SU-DHL-6 (cell line): ENCODE results near the gene CDR2L.
"Not testable (repeated sequence)": the region's sequence is repeated elsewhere in the genome, so short reads cannot be mapped to it uniquely, and the experiment has no call there.

ENCODE experiments used
- H2AFZ ChIP-seq: fragments of 200-600 bp; sonication (generic); 2 replicates; pipeline ENCODE4 v1.6.1; 2014; ENCODE audit warnings: low read depth, mild to moderate bottlenecking, moderate library complexity, mixed read lengths, antibody characterized with exemption, low read length; ENCODE audit not compliant: severe bottlenecking
- H3F3A ChIP-seq: fragments of 200-600 bp; shearing (Covaris generic); 2 replicates; pipeline ENCODE4 v1.6.0; 2016; ENCODE audit warnings: antibody characterized with exemption, mild to moderate bottlenecking; ENCODE audit not compliant: insufficient read depth
- H3K27ac ChIP-seq: fragments of 200-600 bp; sonication (generic); 2 replicates; pipeline ENCODE4 v1.5.1; 2016; ENCODE audit warnings: low read depth, mild to moderate bottlenecking, low read length, moderate library complexity, mixed read lengths
- H3K27me3 ChIP-seq: fragments of 200-600 bp; sonication (generic), shearing (Covaris generic); 2 replicates; pipeline ENCODE4 v1.6.0; 2014; ENCODE audit warnings: mild to moderate bottlenecking, low read length
- H3K36me3 ChIP-seq: fragments of 200-600 bp; sonication (generic); 2 replicates; pipeline ENCODE4 v1.6.1; 2014; ENCODE audit warnings: mild to moderate bottlenecking, low read length, mixed read lengths
- H3K4me2 ChIP-seq: fragments of 300-600, 200-600 bp; shearing (Covaris generic), sonication (generic); 2 replicates; pipeline ENCODE4 v1.6.0; 2014; ENCODE audit warnings: low read length, low read depth, mild to moderate bottlenecking; ENCODE audit not compliant: poor library complexity, severe bottlenecking
- H3K4me3 ChIP-seq: fragments of 200-600 bp; sonication (generic); 2 replicates; pipeline ENCODE4 v1.5.1; 2014; ENCODE audit warnings: antibody characterized with exemption, low read length, mild to moderate bottlenecking, mixed read lengths; ENCODE audit not compliant: insufficient read depth, poor library complexity, severe bottlenecking
- H3K79me2 ChIP-seq: fragments of 200-600 bp; sonication (generic); 2 replicates; pipeline ENCODE4 v1.6.1; 2014; ENCODE audit warnings: mild to moderate bottlenecking, low read length, moderate library complexity; ENCODE audit not compliant: insufficient read depth
- H3K9ac ChIP-seq: fragments of 200-600 bp; sonication (generic); 2 replicates; pipeline ENCODE4 v1.7.0; 2014; ENCODE audit warnings: mild to moderate bottlenecking, low read length
- H3K9me2 ChIP-seq: fragments of 200-600 bp; sonication (generic); replicated peaks from 2 replicates; pipeline ENCODE4 v1.6.1; 2014; ENCODE audit warnings: low read length; ENCODE audit not compliant: insufficient read depth
- H3K9me3 ChIP-seq: fragments of 200-600 bp; sonication (generic); 2 replicates; pipeline ENCODE4 v1.6.1; 2014; ENCODE audit warnings: low read length, mixed read lengths; ENCODE audit not compliant: insufficient read depth
- H4K20me1 ChIP-seq: fragments of 200-600 bp; sonication (generic); 2 replicates; pipeline ENCODE4 v1.6.1; 2014; ENCODE audit warnings: low read depth, mild to moderate bottlenecking, antibody characterized with exemption, low read length, moderate library complexity, mixed read lengths
- EZH2phosphoT487 ChIP-seq: fragments of 200-600 bp; sonication (generic), shearing (Covaris generic); conservative IDR thresholded peaks from 2 replicates; pipeline ENCODE4 v1.6.1; 2018; ENCODE audit warnings: mild to moderate bottlenecking, antibody characterized with exemption, low read length, moderate library complexity, mixed read lengths
- TF ChIP-seq, protein P1 (sequence below): fragments of 200-600 bp; sonication (generic); IDR thresholded peaks from one replicate; pipeline ENCODE4 v1.5.1; 2017; ENCODE audit warnings: antibody characterized with exemption, mild to moderate bottlenecking, low read length, moderate library complexity; ENCODE audit not compliant: insufficient read depth, poor library complexity, severe bottlenecking

Gene CDR2L

GRCh38 chr17:74964988-74965622, 22.3 kb upstream of the CDR2L start:
- TF ChIP-seq, protein P1, sequence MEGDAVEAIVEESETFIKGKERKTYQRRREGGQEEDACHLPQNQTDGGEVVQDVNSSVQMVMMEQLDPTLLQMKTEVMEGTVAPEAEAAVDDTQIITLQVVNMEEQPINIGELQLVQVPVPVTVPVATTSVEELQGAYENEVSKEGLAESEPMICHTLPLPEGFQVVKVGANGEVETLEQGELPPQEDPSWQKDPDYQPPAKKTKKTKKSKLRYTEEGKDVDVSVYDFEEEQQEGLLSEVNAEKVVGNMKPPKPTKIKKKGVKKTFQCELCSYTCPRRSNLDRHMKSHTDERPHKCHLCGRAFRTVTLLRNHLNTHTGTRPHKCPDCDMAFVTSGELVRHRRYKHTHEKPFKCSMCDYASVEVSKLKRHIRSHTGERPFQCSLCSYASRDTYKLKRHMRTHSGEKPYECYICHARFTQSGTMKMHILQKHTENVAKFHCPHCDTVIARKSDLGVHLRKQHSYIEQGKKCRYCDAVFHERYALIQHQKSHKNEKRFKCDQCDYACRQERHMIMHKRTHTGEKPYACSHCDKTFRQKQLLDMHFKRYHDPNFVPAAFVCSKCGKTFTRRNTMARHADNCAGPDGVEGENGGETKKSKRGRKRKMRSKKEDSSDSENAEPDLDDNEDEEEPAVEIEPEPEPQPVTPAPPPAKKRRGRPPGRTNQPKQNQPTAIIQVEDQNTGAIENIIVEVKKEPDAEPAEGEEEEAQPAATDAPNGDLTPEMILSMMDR: no peak
- no peak for TF ChIP-seq EZH2phosphoT487
- Histone ChIP-seq H4K20me1 (no peaks in the 10 kb centered on the region), H3K9ac (no peak overlapping the region), H3K27ac (no peak overlapping the region), H3F3A (no peaks in the 10 kb centered on the region), H3K9me2 (no peaks in the 10 kb centered on the region), H3K36me3 (no peaks in the 10 kb centered on the region), H3K4me3 (no peak overlapping the region), H3K27me3 (no peaks in the 10 kb centered on the region), H2AFZ (no peak overlapping the region), H3K9me3 (no peaks in the 10 kb centered on the region), H3K79me2 (no peaks in the 10 kb centered on the region), H3K4me2 (no peak overlapping the region)

DNA sequence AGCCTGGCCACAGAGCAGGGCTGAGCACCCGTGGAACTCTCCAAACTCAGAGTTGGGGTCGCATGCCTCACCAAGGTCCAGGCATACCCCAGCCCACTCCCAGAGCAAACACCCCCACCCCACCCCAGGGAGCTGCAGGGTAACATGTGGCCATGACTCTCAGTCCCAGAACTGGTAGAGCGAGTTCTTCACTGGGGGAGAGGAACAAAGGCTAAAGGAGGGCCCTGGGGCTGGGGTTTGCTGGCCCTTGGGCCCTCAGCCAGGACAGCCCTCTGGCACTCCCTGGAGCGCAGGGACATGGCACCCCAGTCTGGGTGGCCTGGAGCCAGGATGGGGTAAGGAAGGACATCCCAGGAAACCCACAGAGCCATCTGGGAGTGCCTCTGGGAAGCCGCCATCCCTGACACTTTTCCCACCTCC, 19.1 kb upstream of the CDR2L start:
- no peaks in the 10 kb centered on the region for H3K9me2 ChIP-seq
- H3K4me2 ChIP-seq: no peak overlapping the region
- no peak overlapping the region for H3K4me3 ChIP-seq
- H3K27ac ChIP-seq: no peak overlapping the region
- no peak overlapping the region for H2AFZ ChIP-seq
- no peaks in the 10 kb centered on the region for H3F3A ChIP-seq
- TF ChIP-seq, protein P1: no peak
- no peak for TF ChIP-seq EZH2phosphoT487
- no peaks in the 10 kb centered on the region for H3K36me3 ChIP-seq
- H3K79me2 ChIP-seq: no peaks in the 10 kb centered on the region
- H3K9me3 ChIP-seq: no peaks in the 10 kb centered on the region
- H3K27me3 ChIP-seq: no peaks in the 10 kb centered on the region
- H4K20me1 ChIP-seq: no peaks in the 10 kb centered on the region
- no peak overlapping the region for H3K9ac ChIP-seq

- not testable (repeated sequence) for H3K27ac ChIP-seq, H3K36me3 ChIP-seq, H3K4me2 ChIP-seq, H4K20me1 ChIP-seq, H3K4me3 ChIP-seq, H3K9me2 ChIP-seq, H2AFZ ChIP-seq, H3K79me2 ChIP-seq, H3K9ac ChIP-seq, H3K9me3 ChIP-seq, H3K27me3 ChIP-seq, H3F3A ChIP-seq
These were observed 17.9 kb upstream of the CDR2L start for GRCh38 chr17:74969501-74969900.

DNA sequence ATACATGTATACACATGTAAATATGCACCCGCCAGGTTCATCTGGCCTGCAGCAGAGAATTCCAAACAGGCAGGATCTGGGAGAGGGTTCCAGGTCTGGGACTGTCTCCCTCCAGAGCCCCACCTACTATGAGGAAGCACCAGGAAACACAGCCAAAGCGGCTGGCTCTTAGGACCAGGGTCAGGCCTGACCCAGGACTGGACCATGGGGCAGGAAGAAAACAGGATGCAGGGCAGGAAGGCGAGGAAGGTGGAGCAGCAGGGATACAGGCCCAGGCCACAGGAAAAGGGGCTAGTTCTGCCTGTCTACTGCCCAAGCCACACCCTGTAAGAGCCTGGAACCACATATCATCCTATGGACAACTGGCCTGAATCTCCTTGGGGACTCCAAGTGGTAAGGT, 17.0 kb upstream of the CDR2L start:
- H3K9me3 ChIP-seq: no peaks in the 10 kb centered on the region
- H3K9ac ChIP-seq: no peak overlapping the region
- no peaks in the 10 kb centered on the region for H3K36me3 ChIP-seq
- H2AFZ ChIP-seq: no peak overlapping the region
- no peaks in the 10 kb centered on the region for H4K20me1 ChIP-seq
- H3K9me2 ChIP-seq: no peaks in the 10 kb centered on the region
- no peaks in the 10 kb centered on the region for H3F3A ChIP-seq
- no peak overlapping the region for H3K4me3 ChIP-seq
- no peak overlapping the region for H3K4me2 ChIP-seq
- no peak for TF ChIP-seq EZH2phosphoT487
- TF ChIP-seq, protein P1: no peak
- no peaks in the 10 kb centered on the region for H3K27me3 ChIP-seq
- no peak overlapping the region for H3K27ac ChIP-seq
- H3K79me2 ChIP-seq: no peaks in the 10 kb centered on the region
